ENCODE measurements around the gene PGBD4.

DNA sequence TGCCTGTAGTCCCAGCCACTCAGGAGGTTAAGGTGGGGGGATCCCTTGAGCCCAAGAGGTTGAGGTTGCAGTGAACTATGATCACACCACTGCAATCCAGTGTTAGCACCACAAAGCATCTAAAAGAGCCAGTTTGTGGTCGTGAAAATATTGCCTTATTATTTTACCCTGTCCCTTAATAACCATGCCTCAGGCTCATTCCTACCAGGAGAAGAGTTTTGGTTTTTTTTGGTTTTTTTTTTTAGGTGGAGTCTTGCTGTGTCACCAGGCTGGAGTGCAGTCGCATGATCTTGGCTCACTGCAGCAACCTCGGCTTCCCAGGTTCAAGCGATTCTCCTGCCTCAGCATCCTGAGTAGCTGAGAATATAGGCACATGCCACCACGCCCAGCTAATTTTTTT, 45.0 kb upstream of the PGBD4 start:
- TF ChIP-seq, protein P1, sequence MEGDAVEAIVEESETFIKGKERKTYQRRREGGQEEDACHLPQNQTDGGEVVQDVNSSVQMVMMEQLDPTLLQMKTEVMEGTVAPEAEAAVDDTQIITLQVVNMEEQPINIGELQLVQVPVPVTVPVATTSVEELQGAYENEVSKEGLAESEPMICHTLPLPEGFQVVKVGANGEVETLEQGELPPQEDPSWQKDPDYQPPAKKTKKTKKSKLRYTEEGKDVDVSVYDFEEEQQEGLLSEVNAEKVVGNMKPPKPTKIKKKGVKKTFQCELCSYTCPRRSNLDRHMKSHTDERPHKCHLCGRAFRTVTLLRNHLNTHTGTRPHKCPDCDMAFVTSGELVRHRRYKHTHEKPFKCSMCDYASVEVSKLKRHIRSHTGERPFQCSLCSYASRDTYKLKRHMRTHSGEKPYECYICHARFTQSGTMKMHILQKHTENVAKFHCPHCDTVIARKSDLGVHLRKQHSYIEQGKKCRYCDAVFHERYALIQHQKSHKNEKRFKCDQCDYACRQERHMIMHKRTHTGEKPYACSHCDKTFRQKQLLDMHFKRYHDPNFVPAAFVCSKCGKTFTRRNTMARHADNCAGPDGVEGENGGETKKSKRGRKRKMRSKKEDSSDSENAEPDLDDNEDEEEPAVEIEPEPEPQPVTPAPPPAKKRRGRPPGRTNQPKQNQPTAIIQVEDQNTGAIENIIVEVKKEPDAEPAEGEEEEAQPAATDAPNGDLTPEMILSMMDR (IDR thresholded peaks at IDR 0.05), result no peak
- no peak for TF ChIP-seq POLR2A (IDR thresholded peaks at IDR 0.05)
